Ectodermal cell (in vitro differentiated cells): Measurements from ENCODE around the gene RYR3.

Experiments
- H3K27ac ChIP-seq: 2 replicates; pipeline ENCODE4 v1.7.0; 2013; ENCODE audit warnings: mild to moderate bottlenecking, low read depth, low read length; ENCODE audit not compliant: insufficient read depth, poor library complexity, severe bottlenecking
- H3K27me3 ChIP-seq: 2 replicates; pipeline ENCODE4 v1.7.0; 2013; ENCODE audit warnings: mild to moderate bottlenecking, low read length; ENCODE audit not compliant: insufficient read depth, control insufficient read depth, poor library complexity, severe bottlenecking
- H3K36me3 ChIP-seq: one replicate; pipeline ENCODE4 v1.7.0; 2013; ENCODE audit warnings: low read length; ENCODE audit not compliant: control insufficient read depth, insufficient read depth
- H3K4me1 ChIP-seq: one replicate; pipeline ENCODE4 v1.7.0; 2013; ENCODE audit warnings: low read length; ENCODE audit not compliant: control insufficient read depth, insufficient read depth
- H3K4me3 ChIP-seq: 2 replicates; pipeline ENCODE4 v1.7.0; 2013; ENCODE audit warnings: low read depth, low read length, control low read depth; ENCODE audit not compliant: insufficient read depth
- H3K9me3 ChIP-seq: 2 replicates; pipeline ENCODE4 v1.7.0; 2013; ENCODE audit warnings: mild to moderate bottlenecking, low read length, moderate library complexity; ENCODE audit not compliant: control insufficient read depth
- WGBS, 2 experiments: methylation state at CpG; one replicate each; pipeline ENCODE4 v1.1.7; 2013; ENCODE audit warnings: missing lambda C conversion rate in 2 of 2; 5-methylcytosine and 5-hydroxymethylcytosine counted together

Gene RYR3

DNA sequence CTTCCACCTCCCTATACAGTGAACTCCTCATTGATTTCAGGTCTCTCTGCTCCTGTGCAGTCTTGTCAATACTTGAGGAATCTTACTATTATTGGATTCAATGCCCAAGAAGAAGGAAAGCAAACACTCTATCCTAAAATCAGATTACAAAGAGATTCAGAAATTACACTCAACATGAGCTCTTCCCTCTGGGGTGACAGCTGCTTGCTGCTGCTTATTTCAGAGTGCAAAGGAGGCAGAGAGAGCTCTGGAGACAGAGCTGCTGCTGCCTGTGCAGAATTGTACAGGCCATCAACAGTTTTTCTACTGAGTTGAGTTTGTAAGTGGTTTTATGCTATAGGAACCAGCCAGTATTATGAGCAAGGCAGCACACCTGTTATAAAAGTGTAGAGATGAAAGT lies 7.1 kb downstream of the RYR3 start:
- Histone ChIP-seq H3K4me1 (no peaks in the 10 kb centered on the region), H3K27me3 (peaks cover 9% of the 10 kb centered on the region), H3K4me3 (no peak overlapping the region), H3K9me3 (no peaks in the 10 kb centered on the region), H3K36me3 (no peaks in the 10 kb centered on the region), H3K27ac (no peak overlapping the region)

- 96 to 100% methylated on average over 1 of the region's 1 CpG for WGBS, 2 experiments
- no peaks in the 10 kb centered on the region for H3K4me1 ChIP-seq
- H3K27ac ChIP-seq: no peak overlapping the region
- no peaks in the 10 kb centered on the region for H3K9me3 ChIP-seq
- H3K27me3 ChIP-seq: no peaks in the 10 kb centered on the region
- H3K4me3 ChIP-seq: no peak overlapping the region
- no peaks in the 10 kb centered on the region for H3K36me3 ChIP-seq
These were observed 9.2 kb downstream of the RYR3 start for GRCh38 chr15:33320017-33320416.

- Histone ChIP-seq H3K36me3 (no peaks in the 10 kb centered on the region), H3K4me3 (no peak overlapping the region), H3K27me3 (no peaks in the 10 kb centered on the region), H3K9me3 (no peaks in the 10 kb centered on the region), H3K27ac (no peak overlapping the region), H3K4me1 (no peaks in the 10 kb centered on the region)
- 83 to 89% methylated on average over 6 of the region's 6 CpGs for WGBS, 2 experiments
These were observed 11.3 kb downstream of the RYR3 start for GRCh38 chr15:33322091-33322490.

- WGBS, 2 experiments: 98 to 99% methylated on average over 2 of the region's 2 CpGs
- Histone ChIP-seq H3K27me3 (no peaks in the 10 kb centered on the region), H3K9me3 (no peaks in the 10 kb centered on the region), H3K36me3 (no peaks in the 10 kb centered on the region), H3K27ac (no peak overlapping the region), H3K4me3 (no peak overlapping the region), H3K4me1 (no peaks in the 10 kb centered on the region)
These were observed 13.8 kb downstream of the RYR3 start for GRCh38 chr15:33324609-33325008.

DNA sequence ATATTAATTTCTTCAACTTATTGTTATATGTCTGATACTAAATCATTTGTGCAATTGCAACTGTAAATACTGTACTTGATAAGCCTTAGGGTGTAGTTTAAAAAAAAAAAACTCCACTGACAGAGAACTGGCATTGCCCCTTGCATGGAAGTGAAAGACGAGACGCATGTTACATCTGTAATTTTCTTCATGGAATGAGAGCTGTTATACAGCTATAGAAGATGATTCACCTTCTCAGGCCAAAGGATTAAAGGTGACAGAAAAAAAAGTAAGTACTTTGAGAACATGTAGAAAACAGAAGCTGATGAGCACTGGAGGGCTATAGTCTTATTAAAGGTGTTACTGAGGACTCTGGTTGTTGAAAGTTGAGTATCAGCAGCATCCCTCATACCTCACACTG lies 16.1 kb downstream of the RYR3 start:
- no peak overlapping the region for H3K4me3 ChIP-seq
- H3K27me3 ChIP-seq: no peaks in the 10 kb centered on the region
- no peaks in the 10 kb centered on the region for H3K36me3 ChIP-seq
- 90 to 96% methylated on average over 2 of the region's 2 CpGs for WGBS, 2 experiments
- H3K27ac ChIP-seq: no peak overlapping the region
- H3K4me1 ChIP-seq: no peaks in the 10 kb centered on the region
- H3K9me3 ChIP-seq: no peaks in the 10 kb centered on the region

DNA sequence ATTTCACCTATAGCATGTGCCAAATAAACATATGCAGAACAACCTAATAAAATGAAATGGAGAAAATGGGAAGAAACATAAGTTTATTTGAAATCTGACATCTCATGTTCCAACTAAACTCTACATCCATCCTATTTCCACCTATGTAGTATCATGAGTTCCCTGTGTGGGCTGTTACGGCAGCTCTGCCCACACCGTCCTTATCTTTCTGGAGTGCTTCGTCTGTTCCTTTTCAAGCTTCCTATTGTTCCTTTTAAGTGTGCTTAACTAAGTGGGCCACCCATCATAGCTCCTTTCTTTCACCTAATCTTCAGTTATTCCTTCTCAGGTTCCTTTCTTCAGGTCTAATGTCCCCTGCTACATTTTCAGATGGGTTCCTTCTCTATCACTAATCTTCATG lies 17.3 kb downstream of the RYR3 start:
- H3K4me1 ChIP-seq: no peaks in the 10 kb centered on the region
- no peaks in the 10 kb centered on the region for H3K36me3 ChIP-seq
- H3K4me3 ChIP-seq: no peak overlapping the region
- H3K27ac ChIP-seq: no peak overlapping the region
- WGBS, 2 experiments: 68 to 76% methylated on average over 3 of the region's 3 CpGs
- no peaks in the 10 kb centered on the region for H3K9me3 ChIP-seq
- H3K27me3 ChIP-seq: no peaks in the 10 kb centered on the region

DNA sequence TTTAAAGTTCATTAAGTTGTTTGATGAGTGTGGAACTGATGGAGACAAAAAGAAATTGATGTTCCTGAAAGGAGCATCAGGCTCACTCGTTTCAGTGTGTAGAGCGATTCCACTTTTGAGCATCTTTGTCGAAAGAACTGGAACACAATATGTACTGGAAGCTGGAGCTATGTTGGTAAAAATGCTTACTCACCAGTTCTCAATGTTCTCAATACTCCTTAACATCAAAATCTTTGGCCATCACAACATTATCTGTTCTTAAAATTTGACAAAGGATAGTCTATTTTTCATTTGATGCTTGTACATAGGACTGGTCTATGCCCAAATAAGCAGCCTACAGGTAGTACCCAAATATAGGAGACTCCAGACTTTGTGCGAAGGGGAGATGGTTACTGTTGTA lies 18.7 kb downstream of the RYR3 start:
- H3K9me3 ChIP-seq: no peaks in the 10 kb centered on the region
- 94 to 97% methylated on average over 4 of the region's 4 CpGs for WGBS, 2 experiments
- H3K36me3 ChIP-seq: no peaks in the 10 kb centered on the region
- H3K27ac ChIP-seq: no peak overlapping the region
- H3K27me3 ChIP-seq: no peaks in the 10 kb centered on the region
- no peak overlapping the region for H3K4me3 ChIP-seq
- no peaks in the 10 kb centered on the region for H3K4me1 ChIP-seq

- H3K36me3 ChIP-seq: no peaks in the 10 kb centered on the region
- no peak overlapping the region for H3K4me3 ChIP-seq
- no peaks in the 10 kb centered on the region for H3K9me3 ChIP-seq
- no peaks in the 10 kb centered on the region for H3K27me3 ChIP-seq
- H3K27ac ChIP-seq: no peak overlapping the region
- WGBS, 2 experiments: 92% methylated on average over 2 of the region's 3 CpGs; no CpG with 5 or more reads in 1 of the 2 experiments
- no peaks in the 10 kb centered on the region for H3K4me1 ChIP-seq
These were observed 20.2 kb downstream of the RYR3 start for GRCh38 chr15:33330931-33331330.

GRCh38 chr15:33341953-33342352 lies 31.2 kb downstream of the RYR3 start:
- H3K36me3 ChIP-seq: no peaks in the 10 kb centered on the region
- H3K27me3 ChIP-seq: no peaks in the 10 kb centered on the region
- H3K4me3 ChIP-seq: no peak overlapping the region
- no peaks in the 10 kb centered on the region for H3K9me3 ChIP-seq
- WGBS, 2 experiments: 72 to 77% methylated on average over 4 of the region's 4 CpGs
- no peak overlapping the region for H3K27ac ChIP-seq
- peaks cover 7% of the 10 kb centered on the region for H3K4me1 ChIP-seq

DNA sequence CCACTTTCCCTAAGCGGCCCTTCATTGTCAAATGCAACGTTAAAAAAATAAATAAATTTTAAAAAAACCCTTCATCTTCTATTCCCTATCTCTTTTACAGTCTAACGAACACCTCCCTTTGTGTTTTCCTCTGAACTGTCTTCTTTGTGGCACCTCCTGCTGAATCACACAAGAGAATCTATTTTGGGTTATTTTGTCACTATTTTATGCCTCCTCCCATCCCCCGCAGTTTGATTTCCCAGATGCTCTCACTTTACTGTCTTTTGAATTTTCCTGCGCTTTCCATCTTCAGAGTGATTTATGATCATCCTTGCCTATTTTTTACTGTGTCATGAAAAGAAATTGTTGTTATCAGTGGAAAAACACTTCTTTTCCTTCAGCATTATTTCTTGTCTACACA lies 32.5 kb downstream of the RYR3 start:
- no peaks in the 10 kb centered on the region for H3K27me3 ChIP-seq
- no peak overlapping the region for H3K27ac ChIP-seq
- 80 to 84% methylated on average over 4 to 5 of the region's 5 CpGs for WGBS, 2 experiments
- no peaks in the 10 kb centered on the region for H3K36me3 ChIP-seq
- H3K4me1 ChIP-seq: peaks cover 7% of the 10 kb centered on the region
- no peak overlapping the region for H3K4me3 ChIP-seq
- H3K9me3 ChIP-seq: no peaks in the 10 kb centered on the region

GRCh38 chr15:33344111-33344510 lies 33.3 kb downstream of the RYR3 start:
- Histone ChIP-seq H3K9me3 (no peaks in the 10 kb centered on the region), H3K36me3 (no peaks in the 10 kb centered on the region), H3K27ac (no peak overlapping the region), H3K4me1 (peaks cover 7% of the 10 kb centered on the region), H3K27me3 (no peaks in the 10 kb centered on the region), H3K4me3 (no peak overlapping the region)
- WGBS, 2 experiments: no CpG with 5 or more reads among the region's 2 CpGs
